Neural progenitor cell (in vitro differentiated cells): ENCODE measurements around the gene GHITM.

Experiments used
- EZH2 ChIP-seq: fragments of 200-600 bp; sonication (generic); IDR thresholded peaks from 2 replicates; pipeline ENCODE4 v1.6.1; 2017; ENCODE audit warnings: antibody characterized with exemption, mild to moderate bottlenecking, moderate library complexity
- TF ChIP-seq, protein P1 (sequence below): fragments of 200-600 bp; sonication (generic); IDR thresholded peaks from 2 replicates; pipeline ENCODE4 v1.5.1; 2017; ENCODE audit warnings: antibody characterized with exemption, mild to moderate bottlenecking

- TF ChIP-seq, protein P1, sequence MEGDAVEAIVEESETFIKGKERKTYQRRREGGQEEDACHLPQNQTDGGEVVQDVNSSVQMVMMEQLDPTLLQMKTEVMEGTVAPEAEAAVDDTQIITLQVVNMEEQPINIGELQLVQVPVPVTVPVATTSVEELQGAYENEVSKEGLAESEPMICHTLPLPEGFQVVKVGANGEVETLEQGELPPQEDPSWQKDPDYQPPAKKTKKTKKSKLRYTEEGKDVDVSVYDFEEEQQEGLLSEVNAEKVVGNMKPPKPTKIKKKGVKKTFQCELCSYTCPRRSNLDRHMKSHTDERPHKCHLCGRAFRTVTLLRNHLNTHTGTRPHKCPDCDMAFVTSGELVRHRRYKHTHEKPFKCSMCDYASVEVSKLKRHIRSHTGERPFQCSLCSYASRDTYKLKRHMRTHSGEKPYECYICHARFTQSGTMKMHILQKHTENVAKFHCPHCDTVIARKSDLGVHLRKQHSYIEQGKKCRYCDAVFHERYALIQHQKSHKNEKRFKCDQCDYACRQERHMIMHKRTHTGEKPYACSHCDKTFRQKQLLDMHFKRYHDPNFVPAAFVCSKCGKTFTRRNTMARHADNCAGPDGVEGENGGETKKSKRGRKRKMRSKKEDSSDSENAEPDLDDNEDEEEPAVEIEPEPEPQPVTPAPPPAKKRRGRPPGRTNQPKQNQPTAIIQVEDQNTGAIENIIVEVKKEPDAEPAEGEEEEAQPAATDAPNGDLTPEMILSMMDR, result peak; percentile 36
- no peak for TF ChIP-seq EZH2
Observed at GRCh38 chr10:84201244-84201606, 61.9 kb downstream of the GHITM start.
